H1 (cell line): ENCODE measurements around the gene CLEC16A. TPM values are rescaled to one million over a fixed set of nuclear protein-coding genes. Genes with fewer than 3 reads are reported as not detected.

Source experiments
- CTCF ChIA-PET: fragments of 300-600 bp; sonication (Branson Sonifier 250); formaldehyde crosslinking; loops from one replicate; lab custom pipeline; 2021; ENCODE audit not compliant: partially characterized antibody; lab: Charles Lee
- POLR2A ChIA-PET: fragments of 300-600 bp; sonication (Branson Sonifier 250); formaldehyde crosslinking; loops from one replicate; lab custom pipeline; 2021; ENCODE audit warnings: inconsistent platforms; ENCODE audit not compliant: partially characterized antibody; lab: Charles Lee
- DNase-seq, 2 experiments: peaks; one replicate each; pipeline versions ENCODE4 v3.0.0 to v3.0.0-alpha.2; 2010 to 2022; ENCODE audit warnings: low spot score in 2 of 2, low read depth in 1 of 2, mixed read lengths in 1 of 2
- FAIRE-seq: peaks from 2 replicates; lab custom pipeline; 2011; peaks lifted over from hg19 to GRCh38; lab: Jason Lieb, UNC
- H2AFZ ChIP-seq: 2 replicates; pipeline ENCODE4 v1.8.1; 2012; ENCODE audit warnings: low read length, inconsistent platforms
- H2AK5ac ChIP-seq: 2 replicates; pipeline ENCODE4 v1.6.1; 2013; ENCODE audit warnings: low read depth, low read length
- H2BK120ac ChIP-seq: replicated peaks from 2 replicates; pipeline ENCODE3; 2013; ENCODE audit warnings: low read depth, low read length, inconsistent platforms
- H2BK12ac ChIP-seq: 2 replicates; pipeline ENCODE4 v1.6.1; 2013; ENCODE audit warnings: low read depth, low read length
- H2BK15ac ChIP-seq: 2 replicates; pipeline ENCODE4 v1.6.1; 2013; ENCODE audit warnings: low read length
- H2BK20ac ChIP-seq: 2 replicates; pipeline ENCODE4 v1.6.1; 2013; ENCODE audit warnings: low read length
- H2BK5ac ChIP-seq: 2 replicates; pipeline ENCODE4 v1.6.1; 2013; ENCODE audit warnings: low read depth, low read length
- H3K14ac ChIP-seq: 2 replicates; pipeline ENCODE4 v1.6.1; 2013; ENCODE audit warnings: inconsistent platforms; ENCODE audit not compliant: insufficient read length
- H3K18ac ChIP-seq: 2 replicates; pipeline ENCODE4 v1.6.1; 2013; ENCODE audit warnings: low read length; ENCODE audit errors: extremely low read depth
- H3K23ac ChIP-seq: 2 replicates; pipeline ENCODE4 v1.6.1; 2013; ENCODE audit warnings: inconsistent platforms; ENCODE audit not compliant: insufficient read length
- H3K23me2 ChIP-seq: 2 replicates; pipeline ENCODE4 v1.6.1; 2013; ENCODE audit warnings: low read depth, low read length
- H3K27ac ChIP-seq: 2 replicates; pipeline ENCODE4 v1.6.1; 2011; ENCODE audit warnings: low read depth, low read length, inconsistent platforms
- H3K27me3 ChIP-seq, 4 experiments: replicated peaks in 1 of 4; 1 replicate in 1 of 4; 2 replicates in 3 of 4; pipeline versions ENCODE4 v1.6.1 to v1.8.1; 2011 to 2013; ENCODE audit warnings: low read length in 3 of 4, mild to moderate bottlenecking in 3 of 4, inconsistent platforms in 2 of 4, mixed read lengths in 2 of 4, moderate library complexity in 1 of 4; ENCODE audit not compliant: control insufficient read depth in 3 of 4, insufficient read depth in 3 of 4; ENCODE audit errors: extremely low read depth in 1 of 4
- H3K36me3 ChIP-seq, 4 experiments: 2 replicates each; pipeline versions ENCODE4 v1.6.1 to v1.8.1; 2011 to 2013; ENCODE audit warnings: mild to moderate bottlenecking in 4 of 4, low read length in 3 of 4, moderate library complexity in 2 of 4, control low read depth in 1 of 4, inconsistent platforms in 1 of 4; ENCODE audit not compliant: insufficient read depth in 4 of 4, control insufficient read depth in 2 of 4
- H3K4ac ChIP-seq: replicated peaks from 2 replicates; pipeline ENCODE3; 2013; ENCODE audit warnings: low read length, low read depth, mixed read lengths, inconsistent platforms; ENCODE audit not compliant: insufficient read length
- H3K4me1 ChIP-seq, 4 experiments: replicated peaks in 1 of 4; 1 replicate in 1 of 4; 2 replicates in 3 of 4; pipeline versions ENCODE4 v1.6.1 to v1.8.1; 2011 to 2013; ENCODE audit warnings: low read length in 3 of 4, inconsistent platforms in 2 of 4, mixed read lengths in 1 of 4; ENCODE audit not compliant: insufficient read depth in 4 of 4, control insufficient read depth in 3 of 4
- H3K4me2 ChIP-seq, 2 experiments: 2 replicates each; pipeline versions ENCODE4 v1.6.1 to v1.8.1; 2011 to 2013; ENCODE audit warnings: low read depth in 2 of 2, low read length in 2 of 2, control low read depth in 1 of 2, inconsistent platforms in 1 of 2, mild to moderate bottlenecking in 1 of 2; ENCODE audit not compliant: insufficient read depth in 1 of 2
- H3K4me3 ChIP-seq, 4 experiments: fragments of 200-600, 300-600 bp in 1 of 4; sonication (generic), shearing (Covaris generic), sonication (Bioruptor Twin) in 1 of 4; 2 replicates each; pipeline versions ENCODE4 v1.5.1 to v1.8.1; 2011 to 2016; ENCODE audit warnings: low read length in 4 of 4, low read depth in 3 of 4, control low read depth in 2 of 4, inconsistent platforms in 2 of 4, mild to moderate bottlenecking in 2 of 4, mixed read lengths in 1 of 4, moderate library complexity in 1 of 4; ENCODE audit not compliant: insufficient read depth in 2 of 4; ENCODE audit errors: extremely low read depth in 1 of 4
- H3K56ac ChIP-seq: replicated peaks from 2 replicates; pipeline ENCODE3; 2013; ENCODE audit warnings: low read depth, mild to moderate bottlenecking, mixed read lengths, low read length, inconsistent platforms; ENCODE audit not compliant: insufficient read length
- H3K79me1 ChIP-seq: 2 replicates; pipeline ENCODE4 v1.6.1; 2013; ENCODE audit warnings: low read depth, low read length, control low read depth
- H3K79me2 ChIP-seq, 2 experiments: 2 replicates each; pipeline versions ENCODE4 v1.6.1 to v1.8.1; 2012 to 2013; ENCODE audit warnings: low read length in 2 of 2, mild to moderate bottlenecking in 2 of 2, inconsistent platforms in 1 of 2; ENCODE audit not compliant: insufficient read depth in 2 of 2, control insufficient read depth in 1 of 2
- H3K9ac ChIP-seq, 4 experiments: replicated peaks in 1 of 4; 1 replicate in 1 of 4; 2 replicates in 3 of 4; pipeline versions ENCODE4 v1.6.1 to v1.8.1; 2011 to 2013; ENCODE audit warnings: low read depth in 3 of 4, low read length in 3 of 4, control low read depth in 2 of 4, mild to moderate bottlenecking in 2 of 4, moderate library complexity in 2 of 4, inconsistent platforms in 1 of 4; ENCODE audit errors: extremely low read depth in 1 of 4
- H3K9me3 ChIP-seq, 2 experiments: 2 replicates each; pipeline versions ENCODE4 v1.6.1 to v1.8.1; 2012 to 2013; ENCODE audit warnings: mild to moderate bottlenecking in 2 of 2, moderate library complexity in 2 of 2, control low read depth in 1 of 2, inconsistent platforms in 1 of 2, low read depth in 1 of 2, low read length in 1 of 2, mixed read lengths in 1 of 2; ENCODE audit not compliant: insufficient read depth in 2 of 2
- H4K20me1 ChIP-seq, 2 experiments: replicated peaks in 1 of 2; 2 replicates each; pipeline versions ENCODE3 to v1.8.1; 2011 to 2013; ENCODE audit warnings: inconsistent platforms in 2 of 2, low read length in 2 of 2, mild to moderate bottlenecking in 1 of 2; ENCODE audit not compliant: insufficient read depth in 2 of 2, control insufficient read depth in 1 of 2
- H4K5ac ChIP-seq: 2 replicates; pipeline ENCODE4 v1.6.1; 2013; ENCODE audit warnings: low read length, low read depth, mixed read lengths, inconsistent platforms; ENCODE audit not compliant: insufficient read length
- H4K8ac ChIP-seq: 2 replicates; pipeline ENCODE4 v1.8.0; 2013; ENCODE audit warnings: mild to moderate bottlenecking, moderate library complexity, low read length, inconsistent platforms; ENCODE audit not compliant: insufficient read depth; ENCODE audit errors: extremely low read depth
- H4K91ac ChIP-seq: replicated peaks from 2 replicates; pipeline ENCODE3; 2013; ENCODE audit warnings: low read length, mixed read lengths, inconsistent platforms; ENCODE audit not compliant: insufficient read length
- USF2 ChIP-seq: IDR thresholded peaks from 2 replicates; pipeline ENCODE4 v1.6.1; 2011; ENCODE audit warnings: low read length, improper control_type of control experiment
- WGBS, 2 experiments: shearing (Covaris generic) in 1 of 2; methylation state at CpG; one replicate each; pipeline versions ENCODE4 v1.1.6 to v1.1.7; 2013 to 2015; ENCODE audit warnings: low lambda C conversion rate in 2 of 2, mixed read lengths in 2 of 2, inconsistent platforms in 1 of 2, low coverage in 1 of 2, missing lambda C conversion rate in 1 of 2; ENCODE audit not compliant: insufficient replicate concordance in 2 of 2, insufficient coverage in 1 of 2, insufficient read length in 1 of 2; ENCODE audit errors: extremely low coverage in 1 of 2, missing lambda C conversion rate in 1 of 2; 5-methylcytosine and 5-hydroxymethylcytosine counted together
- polyA plus RNA-seq, 7 experiments: library from polyadenylated mRNA; depleted of rRNA in 3 of 7; stranded (reverse) in 5 of 7; unstranded in 2 of 7; fragments of >200 nt in 5 of 7; fragments of 200-250 nt in 2 of 7; gene quantifications; 1 replicate in 5 of 7; 2 replicates in 1 of 7; 4 replicates in 1 of 7; pipeline versions ENCODE4 v1.2.1 to v1.2.3, GENCODE V29; 2011 to 2013; ENCODE audit warnings: missing spikeins in 2 of 7, mixed read lengths in 2 of 7
- total RNA-seq: library from RNA; stranded (reverse); fragmentation: NEBNext Ultra II Directional; extraction: Animal tissue kit (Norgen Biotek cat#: 25700); gene quantifications from 2 replicates; pipeline ENCODE4 v1.2.1, GENCODE V29; 2021

Gene CLEC16A
- total and polyA plus RNA-seq, 2 of the 8 experiments (the other 6 are each of a cell fraction or from before 2014, with no cell fraction given) = 7.6 to 19.3 TPM

- H4K8ac ChIP-seq = no peak overlapping the region
- H3K9me3 ChIP-seq = no peaks in the 10 kb centered on the region
- peaks cover 0 to 3% (median 0%) of the 10 kb centered on the region in 4 experiments; a peak in 1 of 7 replicates for H3K4me1 ChIP-seq
- H4K20me1 ChIP-seq = no peaks in the 10 kb centered on the region
- H2AK5ac ChIP-seq = no peak overlapping the region
- no peak overlapping the region for H4K5ac ChIP-seq
- no peak overlapping the region for H3K23ac ChIP-seq
- H3K4me2 ChIP-seq = no peak overlapping the region
- 69% methylated on average over 3 of the region's 3 CpGs; no CpG with 5 or more reads in 1 of the 2 experiments for WGBS, 2 experiments
- POLR2A ChIA-PET = no interaction called here
- no peak overlapping the region for H3K14ac ChIP-seq
- no peak overlapping the region for H3K4ac ChIP-seq
- H3K36me3 ChIP-seq = peaks cover 0 to 3% (median 0%) of the 10 kb centered on the region in 4 experiments; a peak in 1 of 8 replicates
- no peak overlapping the region for H3K27ac ChIP-seq
- CTCF ChIA-PET = interaction anchor here (2.2 to 2.4 kb wide), 2 partner anchors 12 to 380 kb away, joined by 5 to 8 read pairs; no protein-coding TSS in a partner anchor
- H3K56ac ChIP-seq = no peak overlapping the region
- no peaks in the 10 kb centered on the region for H3K79me1 ChIP-seq
- H2BK12ac ChIP-seq = no peak overlapping the region
- H2AFZ ChIP-seq = no peak overlapping the region
- H2BK20ac ChIP-seq = no peak overlapping the region
- no peak overlapping the region for H3K9ac ChIP-seq
- no peaks in the 10 kb centered on the region for H3K23me2 ChIP-seq
- H2BK5ac ChIP-seq = no peak overlapping the region
- DNase-seq (no peak), FAIRE-seq (no peak)
- H2BK15ac ChIP-seq = no peak overlapping the region
- H3K27me3 ChIP-seq = no peaks in the 10 kb centered on the region
- no peak overlapping the region for H2BK120ac ChIP-seq
- no peak overlapping the region for H4K91ac ChIP-seq
- no peak overlapping the region for H3K18ac ChIP-seq
- no peaks in the 10 kb centered on the region for H3K79me2 ChIP-seq
- no peak overlapping the region for H3K4me3 ChIP-seq
- no peak for TF ChIP-seq USF2
Observed at GRCh38 chr16:10976634-10977033, 32.3 kb downstream of the CLEC16A start.
